Measurements from ENCODE around the gene WDR55. TPM values are rescaled to one million over a fixed set of nuclear protein-coding genes. Genes with fewer than 3 reads are reported as not detected.

Gene WDR55
- total and polyA plus RNA-seq, 2 donors (not counting 1 experiment from before 2014, with no cell fraction given), result 43.4 to 44.7 TPM

DNA sequence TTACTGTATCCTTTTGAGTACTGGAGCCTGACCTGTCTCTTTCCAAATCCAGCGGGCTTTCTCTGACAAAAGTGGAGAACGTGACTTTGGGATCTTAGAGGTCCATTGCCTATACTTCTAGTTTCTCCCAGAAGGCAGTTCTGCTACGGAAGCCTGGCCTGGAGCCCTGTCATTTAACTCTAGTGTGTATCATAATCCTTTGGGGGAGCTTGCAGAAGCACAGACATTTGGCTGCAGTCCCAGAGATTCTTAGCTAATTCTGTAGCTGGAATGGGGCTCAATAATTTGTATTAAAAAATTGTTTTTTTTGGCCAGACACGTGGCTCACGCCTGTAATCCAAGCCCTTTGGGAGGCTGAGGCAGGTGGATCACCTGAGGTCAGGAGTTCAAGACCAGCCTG, 29.6 kb downstream of the WDR55 start:
- TF ChIP-seq CTCF (IDR thresholded peaks at IDR 0.05) (no peak), EZH2 (IDR thresholded peaks at IDR 0.05; ENCODE audit: borderline replicate concordance, insufficient read depth, low read depth, low read length, poor library complexity, severe bottlenecking) (no peak)
- intact Hi-C loops (cut with micrococcal nuclease), result loop anchor here (5.0 kb wide), 1 partner anchor 1413 kb away; the partner anchor contains the start of gene NDFIP1
- no peak for DNase-seq
- no peak overlapping the region for H3K4me3 ChIP-seq (ENCODE audit: control extremely low read depth in 1 of 5, extremely low read depth in 1 of 5, insufficient read depth in 1 of 5, low read depth in 2 of 5, low read length in 4 of 5)
- no peak overlapping the region for H3K27ac Mint-ChIP-seq
- peaks cover 14% of the 10 kb centered on the region in 2 donors for H3K4me1 ChIP-seq (ENCODE audit: control insufficient read depth in 2 of 2, insufficient read depth in 2 of 2, low read length in 2 of 2)
- ChIA-PET POLR2A (no interaction called here), CTCF (no interaction called here)
- H3K27me3 ChIP-seq (replicated peaks in 1 of 4; ENCODE audit: control extremely low read depth in 1 of 4, control insufficient read depth in 3 of 4, insufficient read depth in 4 of 4, low read length in 3 of 4), result no peaks in the 10 kb centered on the region
- peaks cover 10 to 55% of the 10 kb centered on the region in 2 experiments for H3K36me3 ChIP-seq (replicated peaks in 1 of 2; ENCODE audit: control extremely low read depth in 1 of 2, control insufficient read depth in 1 of 2, extremely low read depth in 1 of 2, insufficient read depth in 2 of 2, low read length in 1 of 2)
- H3K27me3 Mint-ChIP-seq, result no peaks in the 10 kb centered on the region
- no peaks in the 10 kb centered on the region for H3K9me3 Mint-ChIP-seq (ENCODE audit: insufficient read depth)
- H3K4me3 Mint-ChIP-seq, result no peak overlapping the region
- ATAC-seq (ENCODE audit: low read depth), result no peak
- H2AFZ ChIP-seq (ENCODE audit: insufficient read depth, low read depth, low read length, poor library complexity, severe bottlenecking), result no peak overlapping the region
- peaks cover 44% of the 10 kb centered on the region for H3K79me2 ChIP-seq (ENCODE audit: control insufficient read depth, insufficient read depth, low read length)
- H3K9ac ChIP-seq (ENCODE audit: low read length), result no peak overlapping the region
- H3K27ac ChIP-seq (ENCODE audit: low read length in 2 of 2), result no peak overlapping the region
- H3K9me3 ChIP-seq (ENCODE audit: control extremely low read depth in 1 of 3, control insufficient read depth in 2 of 3, insufficient read depth in 1 of 3, low read length in 2 of 3), result no peaks in the 10 kb centered on the region
- WGBS (ENCODE audit: insufficient coverage), result 100% methylated on average over 5 of the region's 5 CpGs
- no peaks in the 10 kb centered on the region for H4K20me1 ChIP-seq (ENCODE audit: control insufficient read depth, insufficient read depth, low read length, poor library complexity, severe bottlenecking)
- no peak overlapping the region for H3K4me2 ChIP-seq (replicated peaks; ENCODE audit: low read depth, low read length, poor library complexity, severe bottlenecking)
- peaks cover 29% of the 10 kb centered on the region for H3K4me1 Mint-ChIP-seq

DNA sequence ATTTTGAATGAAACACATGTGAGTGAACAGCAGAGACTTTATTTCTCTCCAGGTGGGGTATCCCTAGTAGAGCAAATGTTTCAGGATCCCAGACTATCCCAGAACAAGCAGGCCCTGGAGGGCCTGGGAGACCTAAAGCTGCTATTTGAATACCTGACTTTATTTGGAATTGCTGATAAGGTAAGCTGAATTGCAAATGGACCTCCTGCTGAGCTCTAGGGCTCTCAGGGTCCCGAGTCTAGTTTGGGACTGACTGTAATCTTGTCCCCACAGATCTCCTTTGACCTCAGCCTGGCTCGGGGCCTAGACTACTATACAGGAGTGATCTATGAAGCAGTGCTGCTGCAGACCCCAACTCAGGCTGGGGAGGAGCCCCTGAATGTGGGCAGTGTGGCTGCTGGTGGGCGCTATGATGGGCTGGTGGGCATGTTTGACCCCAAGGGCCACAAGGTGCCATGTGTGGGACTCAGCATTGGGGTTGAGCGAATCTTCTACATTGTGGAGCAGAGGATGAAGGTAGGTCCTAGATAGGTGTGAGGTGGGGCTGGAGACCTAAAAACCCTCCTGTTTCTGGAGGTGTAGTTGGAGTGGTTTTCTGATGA, 32.3 kb downstream of the WDR55 start:
- Histone ChIP-seq H3K36me3 (replicated peaks in 1 of 2; ENCODE audit: control extremely low read depth in 1 of 2, control insufficient read depth in 1 of 2, extremely low read depth in 1 of 2, insufficient read depth in 2 of 2, low read length in 1 of 2) (peaks cover 10 to 58% of the 10 kb centered on the region in 2 experiments), H3K4me2 (replicated peaks; ENCODE audit: low read depth, low read length, poor library complexity, severe bottlenecking) (no peak overlapping the region), H3K9ac (ENCODE audit: low read length) (no peak overlapping the region), H3K9me3 (ENCODE audit: control extremely low read depth in 1 of 3, control insufficient read depth in 2 of 3, insufficient read depth in 1 of 3, low read length in 2 of 3) (no peaks in the 10 kb centered on the region), H3K79me2 (ENCODE audit: control insufficient read depth, insufficient read depth, low read length) (peaks cover 33% of the 10 kb centered on the region), H3K27me3 (replicated peaks in 1 of 4; ENCODE audit: control extremely low read depth in 1 of 4, control insufficient read depth in 3 of 4, insufficient read depth in 4 of 4, low read length in 3 of 4) (no peaks in the 10 kb centered on the region), H3K27ac (ENCODE audit: low read length in 2 of 2) (no peak overlapping the region), H4K20me1 (ENCODE audit: control insufficient read depth, insufficient read depth, low read length, poor library complexity, severe bottlenecking) (no peaks in the 10 kb centered on the region), H3K4me3 (ENCODE audit: control extremely low read depth in 1 of 5, extremely low read depth in 1 of 5, insufficient read depth in 1 of 5, low read depth in 2 of 5, low read length in 4 of 5) (no peak overlapping the region), H3K4me1 (ENCODE audit: control insufficient read depth in 2 of 2, insufficient read depth in 2 of 2, low read length in 2 of 2) (peaks cover 18 to 22% of the 10 kb centered on the region in 2 donors), H2AFZ (ENCODE audit: insufficient read depth, low read depth, low read length, poor library complexity, severe bottlenecking) (no peak overlapping the region)
- DNase-seq (no peak), ATAC-seq (ENCODE audit: low read depth) (no peak)
- Mint-ChIP-seq H3K4me3 (no peak overlapping the region), H3K9me3 (ENCODE audit: insufficient read depth) (no peaks in the 10 kb centered on the region), H3K27me3 (no peaks in the 10 kb centered on the region), H3K4me1 (peaks cover 31% of the 10 kb centered on the region), H3K27ac (peak overlapping the region; percentile 2)
- ChIA-PET POLR2A (interaction anchor here (0.6 to 0.7 kb wide), 2 partner anchors 55 to 408 kb away, joined by 3 to 6 read pairs; no protein-coding TSS in a partner anchor), CTCF (interaction anchor here (0.8 kb wide), 1 partner anchor 28 kb away, joined by 4 read pairs; no protein-coding TSS in a partner anchor)
- 100% methylated on average over 4 of the region's 4 CpGs for WGBS (ENCODE audit: insufficient coverage)
- TF ChIP-seq CTCF (IDR thresholded peaks at IDR 0.05) (no peak), EZH2 (IDR thresholded peaks at IDR 0.05; ENCODE audit: borderline replicate concordance, insufficient read depth, low read depth, low read length, poor library complexity, severe bottlenecking) (no peak)
- intact Hi-C loops (cut with micrococcal nuclease), result no loop called here
